ENCODE results near the gene CCDC142.

DNA sequence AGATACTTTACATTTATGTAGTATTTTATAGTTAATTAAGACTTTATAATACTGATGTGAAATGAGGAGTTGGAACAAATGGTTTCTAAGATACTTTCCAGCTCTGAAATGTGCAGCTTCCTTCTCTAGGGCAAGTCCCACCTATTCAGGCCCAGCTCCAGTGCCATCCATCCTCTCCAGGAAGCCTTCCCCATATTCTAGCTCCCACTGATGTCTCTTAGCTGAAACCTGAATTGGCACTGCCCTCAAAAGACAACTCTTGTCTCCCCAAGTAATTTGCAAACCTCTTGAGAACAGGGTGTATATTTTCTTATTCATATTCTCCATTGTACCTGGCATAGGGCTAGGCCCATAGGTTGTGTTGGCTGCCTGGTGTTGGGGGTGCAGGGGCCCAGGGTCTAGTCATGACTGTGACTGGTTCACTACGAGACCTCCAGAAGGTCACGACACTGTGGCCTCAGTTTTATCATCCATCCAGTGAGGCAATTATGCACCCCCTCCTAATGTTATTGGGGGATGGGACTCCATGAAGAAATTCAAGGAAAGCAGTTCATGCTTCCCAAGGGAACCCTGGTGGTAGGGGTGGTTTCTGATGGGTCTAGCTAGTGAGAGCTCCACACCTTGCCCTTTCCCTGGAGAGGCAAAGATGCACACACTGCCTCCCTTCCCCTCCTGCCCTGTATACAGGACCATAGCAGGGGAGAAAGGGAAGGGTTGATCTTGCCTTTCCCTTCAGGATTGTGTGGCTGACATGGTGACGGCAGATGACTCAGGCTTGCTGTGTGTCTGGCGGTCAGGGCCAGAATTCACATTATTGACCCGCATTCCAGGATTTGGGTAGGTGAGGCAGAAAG, 58.4 kb downstream of the CCDC142 start:
- no peak for TF ChIP-seq TCF12 (IDR thresholded peaks at IDR 0.05; ENCODE audit: low read depth)
- TF ChIP-seq EGR1 (IDR thresholded peaks at IDR 0.05), result no peak
- TF ChIP-seq RAD21 (IDR thresholded peaks at IDR 0.05; ENCODE audit: low read depth), result no peak
- TF ChIP-seq, protein P1, sequence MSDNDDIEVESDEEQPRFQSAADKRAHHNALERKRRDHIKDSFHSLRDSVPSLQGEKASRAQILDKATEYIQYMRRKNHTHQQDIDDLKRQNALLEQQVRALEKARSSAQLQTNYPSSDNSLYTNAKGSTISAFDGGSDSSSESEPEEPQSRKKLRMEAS (IDR thresholded peaks at IDR 0.05), result no peak
- no peak for TF ChIP-seq ZBTB7A (IDR thresholded peaks at IDR 0.05; ENCODE audit: low read depth)
- TF ChIP-seq CEBPB (IDR thresholded peaks at IDR 0.05), result no peak
- TF ChIP-seq YY1 (IDR thresholded peaks at IDR 0.05; ENCODE audit: low read depth), result no peak
- no peak for TF ChIP-seq REST (IDR thresholded peaks at IDR 0.05; ENCODE audit: low read depth)
- no peak for TF ChIP-seq FOXM1 (IDR thresholded peaks at IDR 0.05; ENCODE audit: borderline replicate concordance, low read depth)
- no peak; the same call in 1 of the 2 replicates for TF ChIP-seq TEAD4 (IDR thresholded peaks at IDR 0.05)
- TF ChIP-seq EP300 (IDR thresholded peaks at IDR 0.05; ENCODE audit: borderline replicate concordance), result no peak
